Measurements from ENCODE around the gene EN2.
A peak's percentile ranks its signal among the peaks of the same experiment; 100 is the strongest.

EN2 gene

DNA sequence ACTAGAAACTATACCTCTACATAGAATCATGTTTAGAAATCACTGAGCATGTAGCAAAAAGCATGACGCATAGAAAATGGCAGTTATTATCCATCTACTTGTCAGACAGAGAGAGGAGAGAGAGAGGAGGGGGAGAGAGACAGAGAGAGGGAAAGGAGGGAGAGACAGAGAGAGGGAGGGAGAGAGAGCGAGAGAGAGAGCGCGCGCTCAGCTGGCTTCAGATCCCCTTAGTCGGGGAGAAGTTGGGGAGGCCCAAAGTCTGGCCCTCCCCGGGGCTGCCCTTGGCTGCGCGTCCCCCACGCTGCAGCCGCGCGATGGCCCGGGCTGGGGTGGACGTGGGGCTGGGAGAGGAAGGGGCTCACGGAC lies 51.4 kb downstream of the EN2 start:
- Histone ChIP-seq H3K9ac (ENCODE audit: low read depth, low read length) (no peak overlapping the region), H3K36me3 (ENCODE audit: insufficient read depth, low read length) (no peaks in the 10 kb centered on the region), H3K4me1 (ENCODE audit: insufficient read depth, low read length) (peaks cover 40% of the 10 kb centered on the region), H3K27ac (ENCODE audit: low read depth, low read length) (no peak overlapping the region), H3K27me3 (ENCODE audit: insufficient read depth, low read length) (peaks cover 100% of the 10 kb centered on the region), H3K4me3 (ENCODE audit: low read length) (peak overlapping the region; percentile 44), H3K9me3 (ENCODE audit: insufficient read depth, low read depth, low read length) (no peaks in the 10 kb centered on the region)
- under 1% methylated on average over 16 of the region's 16 CpGs for WGBS

DNA sequence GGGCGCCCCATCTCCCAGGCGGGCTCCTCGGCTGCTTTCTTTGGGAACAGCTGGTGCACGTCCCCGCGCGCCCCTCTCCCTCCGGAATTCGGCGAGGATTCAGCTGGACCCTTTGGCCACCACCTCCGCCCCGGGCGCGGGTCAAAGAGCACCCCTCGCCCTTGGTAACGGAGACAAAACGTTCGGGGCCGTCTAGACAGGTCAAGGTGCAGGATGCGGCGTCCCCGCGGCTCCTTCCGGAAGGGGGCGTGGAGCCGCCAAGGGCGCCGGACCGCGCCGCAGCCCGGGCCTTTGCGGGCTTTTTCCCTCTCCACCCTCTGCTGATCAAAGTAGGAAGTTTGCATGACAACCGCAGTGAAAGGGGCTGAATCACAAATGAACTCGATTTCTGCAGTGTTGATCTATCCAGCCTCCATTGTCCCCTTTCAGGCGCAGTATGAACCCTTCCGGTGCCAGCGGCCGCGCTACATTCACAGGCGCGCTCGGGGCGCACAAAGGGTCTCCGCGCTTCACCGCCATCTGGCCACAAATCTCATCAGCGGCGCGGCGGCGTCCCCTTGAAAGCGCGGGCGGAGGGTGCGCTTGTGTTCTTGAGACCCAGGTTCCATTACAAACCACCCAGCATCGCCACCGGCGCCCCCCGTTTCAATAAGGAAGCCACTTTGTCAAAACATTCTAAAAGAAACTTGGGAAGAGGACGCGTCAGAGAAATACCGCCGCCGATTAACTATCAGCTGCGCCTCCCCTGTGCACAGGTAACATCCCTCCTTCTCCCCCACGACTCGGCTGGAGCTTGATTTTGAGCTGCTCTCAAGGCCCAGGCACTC lies 52.0 kb downstream of the EN2 start:
- H3K27me3 ChIP-seq (ENCODE audit: insufficient read depth, low read length), result peaks cover 100% of the 10 kb centered on the region
- H3K27ac ChIP-seq (ENCODE audit: low read depth, low read length), result no peak overlapping the region
- peaks cover 40% of the 10 kb centered on the region for H3K4me1 ChIP-seq (ENCODE audit: insufficient read depth, low read length)
- H3K4me3 ChIP-seq (ENCODE audit: low read length), result peak overlapping the region; percentile 44
- H3K9ac ChIP-seq (ENCODE audit: low read depth, low read length), result no peak overlapping the region
- H3K9me3 ChIP-seq (ENCODE audit: insufficient read depth, low read depth, low read length), result no peaks in the 10 kb centered on the region
- under 1% methylated on average over 68 of the region's 68 CpGs for WGBS
- no peaks in the 10 kb centered on the region for H3K36me3 ChIP-seq (ENCODE audit: insufficient read depth, low read length)

DNA sequence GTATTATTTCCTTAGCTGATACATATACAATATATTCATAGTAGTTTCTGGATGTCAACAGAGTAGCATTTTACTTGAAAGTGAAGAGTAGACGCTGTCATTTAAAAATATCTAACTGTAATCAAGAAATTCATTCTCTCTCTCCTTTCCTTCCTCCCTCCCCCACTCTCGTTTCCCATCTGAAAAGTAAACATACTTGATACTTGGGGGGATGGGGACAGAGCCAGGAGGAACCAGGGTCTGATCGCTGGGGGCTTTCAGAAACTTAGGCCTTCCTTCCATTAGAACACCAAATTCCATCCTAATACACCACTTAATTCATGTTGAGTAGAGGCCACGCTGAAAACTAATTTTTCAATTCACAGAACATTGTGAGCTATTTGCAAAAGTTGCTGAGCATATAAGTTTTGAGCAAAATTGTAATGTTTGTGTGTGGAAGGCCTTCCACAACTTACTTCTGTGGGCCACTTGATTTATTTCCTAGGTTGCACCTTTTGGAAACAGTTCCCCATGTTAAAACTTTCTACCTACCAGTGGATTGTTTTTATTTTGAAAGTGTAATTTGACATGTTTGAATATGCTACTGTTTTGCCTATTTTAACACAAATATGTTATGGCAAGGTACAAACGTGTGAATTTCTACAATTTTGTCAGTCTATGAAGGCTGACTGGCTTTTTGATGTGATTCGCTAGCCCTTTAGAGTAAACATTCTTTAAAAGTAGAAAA lies 53.2 kb downstream of the EN2 start:
- H3K9ac ChIP-seq (ENCODE audit: low read depth, low read length), result no peak overlapping the region
- no peak overlapping the region for H3K4me3 ChIP-seq (ENCODE audit: low read length)
- H3K9me3 ChIP-seq (ENCODE audit: insufficient read depth, low read depth, low read length), result no peaks in the 10 kb centered on the region
- no peak overlapping the region for H3K27ac ChIP-seq (ENCODE audit: low read depth, low read length)
- WGBS, result 4% methylated on average over 3 of the region's 6 CpGs
- peaks cover 100% of the 10 kb centered on the region for H3K27me3 ChIP-seq (ENCODE audit: insufficient read depth, low read length)
- H3K4me1 ChIP-seq (ENCODE audit: insufficient read depth, low read length), result peaks cover 40% of the 10 kb centered on the region
- no peaks in the 10 kb centered on the region for H3K36me3 ChIP-seq (ENCODE audit: insufficient read depth, low read length)

DNA sequence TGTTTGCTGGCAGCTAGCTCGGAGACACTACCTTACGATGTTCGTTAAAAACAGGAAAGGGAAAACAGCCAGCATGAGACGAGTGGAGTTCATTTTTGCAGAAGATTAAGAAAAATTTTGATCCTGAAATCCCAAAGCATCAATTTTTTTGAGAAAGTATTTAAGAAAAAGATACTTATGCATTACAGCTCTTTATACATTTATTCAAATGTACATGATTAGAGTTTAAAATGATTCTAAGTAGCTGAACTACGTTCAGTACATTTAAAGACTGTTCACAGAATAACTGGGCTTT lies 53.7 kb downstream of the EN2 start:
- H3K4me1 ChIP-seq (ENCODE audit: insufficient read depth, low read length), result peaks cover 40% of the 10 kb centered on the region
- H3K9ac ChIP-seq (ENCODE audit: low read depth, low read length), result no peak overlapping the region
- H3K4me3 ChIP-seq (ENCODE audit: low read length), result no peak overlapping the region
- peaks cover 100% of the 10 kb centered on the region for H3K27me3 ChIP-seq (ENCODE audit: insufficient read depth, low read length)
- no peaks in the 10 kb centered on the region for H3K9me3 ChIP-seq (ENCODE audit: insufficient read depth, low read depth, low read length)
- WGBS, result 10% methylated on average over 4 of the region's 5 CpGs
- no peaks in the 10 kb centered on the region for H3K36me3 ChIP-seq (ENCODE audit: insufficient read depth, low read length)
- no peak overlapping the region for H3K27ac ChIP-seq (ENCODE audit: low read depth, low read length)

DNA sequence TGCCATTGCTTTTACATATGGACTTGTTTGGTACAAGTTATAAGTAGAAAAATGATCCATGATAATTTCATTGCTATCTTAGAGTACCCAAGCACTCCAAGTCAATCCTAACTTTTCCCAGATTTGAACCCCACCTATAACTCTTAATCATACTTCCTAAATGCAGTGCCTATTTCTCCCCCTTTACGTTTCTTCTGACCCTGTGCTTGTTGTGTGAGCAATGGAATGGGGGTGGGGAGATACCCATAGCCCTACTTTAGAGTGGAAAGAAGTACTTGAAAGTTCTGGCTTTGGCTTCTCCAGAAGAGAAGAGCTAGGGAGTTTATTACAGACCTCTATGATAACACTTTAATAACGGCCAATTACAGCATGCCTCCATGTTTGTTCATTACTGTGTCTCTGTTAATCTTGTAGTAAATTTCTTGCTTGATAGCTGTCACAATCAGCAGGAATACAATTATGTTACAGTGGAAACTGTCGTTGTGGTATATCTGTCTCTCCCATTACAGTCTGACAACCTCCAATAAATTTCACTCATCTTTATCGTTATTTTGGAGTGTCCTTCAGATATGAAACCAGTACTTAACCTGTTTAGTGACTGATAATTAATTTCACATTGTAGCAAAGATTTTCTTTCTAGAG lies 54.4 kb downstream of the EN2 start:
- H3K27me3 ChIP-seq (ENCODE audit: insufficient read depth, low read length), result peaks cover 100% of the 10 kb centered on the region
- peaks cover 39% of the 10 kb centered on the region for H3K4me1 ChIP-seq (ENCODE audit: insufficient read depth, low read length)
- no peak overlapping the region for H3K9ac ChIP-seq (ENCODE audit: low read depth, low read length)

DNA sequence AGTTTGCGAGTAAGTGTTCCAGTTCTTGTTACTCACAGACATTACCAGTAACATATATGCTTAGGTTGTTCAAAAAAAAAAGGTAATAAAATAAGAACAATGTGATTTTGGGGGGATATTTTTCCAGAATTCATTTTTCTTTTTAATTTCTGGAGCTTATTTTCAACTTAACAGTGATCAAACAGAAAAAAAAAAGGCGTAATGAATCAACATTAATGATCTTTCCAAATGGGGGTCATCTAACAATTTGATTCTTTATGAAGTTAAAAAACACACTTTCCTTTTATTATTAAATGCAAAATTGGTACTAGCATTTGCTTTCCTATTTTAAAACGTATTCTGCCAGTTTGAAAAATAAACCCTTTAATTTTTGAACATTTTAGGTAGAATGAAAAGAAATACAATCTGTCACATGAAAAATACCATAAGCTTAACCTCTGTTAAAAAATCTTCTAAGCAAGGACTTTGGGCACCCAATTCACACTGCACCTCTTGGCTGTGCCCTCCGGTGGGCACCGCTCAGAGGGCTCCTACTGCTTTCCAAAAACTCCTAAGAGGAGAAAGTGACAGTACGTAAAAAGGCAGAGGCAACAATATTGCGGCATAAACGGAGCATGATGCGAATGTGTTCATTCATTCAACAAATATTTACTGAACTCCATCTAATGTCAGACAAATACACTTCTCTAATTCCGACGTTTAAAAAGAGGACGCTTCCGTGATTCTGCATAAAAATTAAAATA lies 55.8 kb downstream of the EN2 start:
- H3K9me3 ChIP-seq (ENCODE audit: insufficient read depth, low read depth, low read length), result no peaks in the 10 kb centered on the region
- H3K27me3 ChIP-seq (ENCODE audit: insufficient read depth, low read length), result peaks cover 100% of the 10 kb centered on the region
- H3K36me3 ChIP-seq (ENCODE audit: insufficient read depth, low read length), result no peaks in the 10 kb centered on the region
- no peak overlapping the region for H3K4me3 ChIP-seq (ENCODE audit: low read length)
- no peak overlapping the region for H3K27ac ChIP-seq (ENCODE audit: low read depth, low read length)
- no peak overlapping the region for H3K9ac ChIP-seq (ENCODE audit: low read depth, low read length)
- 84% methylated on average over 8 of the region's 13 CpGs for WGBS
- peaks cover 25% of the 10 kb centered on the region for H3K4me1 ChIP-seq (ENCODE audit: insufficient read depth, low read length)

More for the DNA sequence above, 54.4 kb downstream of the EN2 start:
- Histone ChIP-seq H3K4me3 (ENCODE audit: low read length) (no peak overlapping the region), H3K9me3 (ENCODE audit: insufficient read depth, low read depth, low read length) (no peaks in the 10 kb centered on the region), H3K27ac (ENCODE audit: low read depth, low read length) (no peak overlapping the region), H3K36me3 (ENCODE audit: insufficient read depth, low read length) (no peaks in the 10 kb centered on the region)
- WGBS, result 20% methylated on average over 1 of the region's 4 CpGs

DNA sequence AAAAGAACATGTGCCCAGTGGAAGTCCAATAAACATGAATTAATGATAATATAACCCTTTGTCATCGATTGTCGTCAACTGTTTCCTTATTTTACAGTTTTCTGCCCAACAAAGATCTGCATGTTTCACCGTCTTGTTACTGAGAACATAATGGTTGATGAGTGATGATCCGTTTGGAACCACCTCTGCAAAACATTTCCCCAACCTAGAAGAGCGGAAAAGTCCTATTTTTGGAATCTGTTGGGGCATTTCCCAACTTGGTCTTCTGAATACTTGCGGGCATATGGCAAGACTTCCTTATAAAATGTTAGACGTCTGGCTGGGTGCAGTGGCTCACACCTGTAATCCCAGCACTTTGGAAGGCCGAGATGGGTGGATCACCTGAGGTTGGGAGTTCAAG lies 56.4 kb downstream of the EN2 start:
- 87% methylated on average over 5 of the region's 8 CpGs for WGBS
- H3K4me1 ChIP-seq (ENCODE audit: insufficient read depth, low read length), result peaks cover 20% of the 10 kb centered on the region
- no peak overlapping the region for H3K9ac ChIP-seq (ENCODE audit: low read depth, low read length)
- H3K4me3 ChIP-seq (ENCODE audit: low read length), result no peak overlapping the region
- H3K27me3 ChIP-seq (ENCODE audit: insufficient read depth, low read length), result peaks cover 100% of the 10 kb centered on the region
- H3K36me3 ChIP-seq (ENCODE audit: insufficient read depth, low read length), result no peaks in the 10 kb centered on the region
- no peak overlapping the region for H3K27ac ChIP-seq (ENCODE audit: low read depth, low read length)
- H3K9me3 ChIP-seq (ENCODE audit: insufficient read depth, low read depth, low read length), result no peaks in the 10 kb centered on the region
